SH-SY5Y (cell line): ENCODE data around the gene CRYL1.

Experiments used
- GATA2 ChIP-seq: IDR thresholded peaks from 2 replicates; pipeline ENCODE4 v1.6.1; 2011; ENCODE audit warnings: mild to moderate bottlenecking, low read depth, low read length
- GATA3 ChIP-seq: IDR thresholded peaks from 2 replicates; pipeline ENCODE4 v1.6.1; 2011; ENCODE audit warnings: low read depth, mild to moderate bottlenecking, low read length, moderate library complexity

The CRYL1 gene

DNA sequence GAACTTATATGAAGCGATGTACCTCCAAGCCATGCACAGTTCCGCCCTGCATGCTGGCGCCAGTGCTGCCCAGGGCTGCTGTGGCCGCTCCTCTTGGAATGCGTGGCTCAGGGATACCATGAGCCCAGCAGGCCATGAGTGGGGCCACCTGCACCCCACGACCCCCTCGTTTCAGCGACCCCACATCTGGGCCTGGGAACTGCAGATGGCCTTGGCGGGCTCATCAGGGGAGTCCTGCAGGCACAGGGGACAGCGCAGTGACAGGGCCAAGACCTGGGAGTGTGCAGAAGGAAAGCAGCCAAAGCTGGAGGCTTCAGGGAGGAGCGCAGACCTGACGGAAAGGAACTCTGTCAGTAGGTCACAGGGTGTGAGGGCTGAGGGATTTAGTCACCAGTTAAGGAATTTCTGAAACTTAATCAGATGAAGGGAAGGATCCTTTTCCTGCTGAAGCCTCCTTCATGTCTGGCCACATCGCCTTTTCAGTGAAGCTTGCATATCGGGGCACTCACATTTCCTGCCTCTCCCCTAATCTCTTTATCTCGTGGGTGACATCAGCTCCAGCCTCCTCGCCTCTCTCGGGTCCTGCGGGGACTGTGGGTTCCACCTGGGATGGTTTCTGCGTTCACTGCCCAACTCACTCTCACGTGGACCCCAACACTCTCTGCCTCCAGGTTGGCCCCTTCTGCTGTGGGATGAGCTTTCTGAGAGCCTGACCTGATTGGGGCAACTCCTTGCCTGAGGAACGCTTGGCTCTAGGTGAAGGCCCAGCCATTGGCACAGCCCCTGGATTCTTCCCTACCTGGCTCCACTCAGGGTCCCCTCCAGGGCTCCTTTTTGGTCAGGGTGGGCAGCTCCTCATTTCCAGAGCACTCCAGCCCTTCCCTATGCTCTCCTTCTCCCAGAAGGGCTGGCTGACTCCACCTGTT lies 123.5 kb downstream of the CRYL1 start:
- TF ChIP-seq GATA3 (no peak), GATA2 (no peak)

DNA sequence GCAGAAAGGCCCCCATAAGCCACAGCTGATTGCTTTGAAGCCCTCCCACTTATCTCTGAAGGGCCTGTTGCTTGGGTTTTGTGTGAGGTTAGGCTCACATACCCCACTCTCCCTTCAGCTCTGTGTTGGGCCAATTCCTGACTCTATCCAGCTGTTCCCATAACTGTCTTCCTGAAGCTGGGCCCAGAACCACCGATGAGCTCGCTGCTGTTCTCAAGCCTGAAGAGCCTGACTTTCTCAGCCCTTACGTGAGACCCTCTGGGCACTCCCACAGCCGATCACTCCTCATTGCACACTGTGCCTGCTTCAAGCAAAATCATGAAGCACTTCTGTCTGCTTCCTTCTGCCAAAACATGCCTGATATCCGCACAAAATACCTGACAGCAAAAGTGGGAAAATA lies 124.1 kb downstream of the CRYL1 start:
- TF ChIP-seq GATA3: no peak
- TF ChIP-seq GATA2: no peak

DNA sequence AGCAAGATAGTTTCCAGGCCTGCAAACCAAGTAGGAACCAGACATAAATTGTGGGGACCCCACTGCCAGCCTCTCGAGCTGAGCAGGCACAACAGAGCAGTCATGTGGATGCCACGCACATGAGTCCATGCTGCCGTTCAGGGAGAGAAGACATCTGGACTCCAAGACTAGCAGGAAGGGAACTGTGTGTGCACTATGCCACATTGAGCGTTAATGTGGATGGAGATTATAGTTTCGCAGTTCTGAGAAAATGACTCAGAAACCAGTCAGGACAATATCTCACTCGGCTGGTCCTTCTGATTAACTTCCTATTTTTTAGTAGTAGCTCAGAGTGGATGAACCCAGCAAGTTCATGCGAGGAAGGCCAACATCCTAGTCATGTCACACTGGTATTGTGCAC lies 124.9 kb downstream of the CRYL1 start:
- no peak for TF ChIP-seq GATA2
- no peak for TF ChIP-seq GATA3

DNA sequence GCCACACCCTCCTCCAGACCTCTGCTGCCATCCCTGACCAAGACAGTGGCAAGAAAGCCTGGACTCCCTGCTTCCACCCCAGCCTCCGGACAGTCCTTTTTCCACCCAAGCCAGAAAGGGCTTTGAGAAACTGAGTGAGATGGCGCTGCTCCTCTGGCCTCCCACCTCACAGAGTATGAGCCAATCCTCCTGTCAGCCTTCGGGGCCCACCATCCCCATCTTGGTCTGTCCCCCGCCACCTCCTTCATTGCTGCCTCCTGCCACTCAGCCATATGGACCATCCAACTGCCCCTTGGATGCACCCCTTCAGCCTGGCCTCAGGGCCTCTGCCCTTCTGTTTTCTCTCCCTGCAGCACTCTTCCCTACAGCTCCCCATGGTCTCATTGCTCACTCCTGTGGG lies 125.7 kb downstream of the CRYL1 start:
- TF ChIP-seq GATA2 (no peak), GATA3 (no peak)

DNA sequence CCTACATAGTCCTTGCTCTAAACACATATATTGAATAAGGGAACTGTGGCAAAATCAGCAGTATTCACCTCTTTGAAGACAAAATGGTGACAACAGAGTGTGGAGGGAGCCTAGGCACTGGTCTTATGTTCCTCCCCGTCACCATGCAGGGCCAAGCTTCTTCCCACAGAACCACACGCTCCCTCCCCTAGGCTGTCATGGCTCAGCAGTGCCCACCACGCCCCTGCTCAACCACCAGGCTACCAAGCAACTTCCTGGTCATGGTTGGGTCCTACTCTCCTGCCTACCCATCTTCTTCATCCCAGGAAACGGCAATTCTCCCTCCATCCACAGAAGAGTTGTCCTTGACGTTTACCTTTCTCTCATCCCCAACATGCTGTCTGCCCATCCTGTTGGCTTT lies 126.1 kb downstream of the CRYL1 start:
- no peak for TF ChIP-seq GATA3
- no peak for TF ChIP-seq GATA2

DNA sequence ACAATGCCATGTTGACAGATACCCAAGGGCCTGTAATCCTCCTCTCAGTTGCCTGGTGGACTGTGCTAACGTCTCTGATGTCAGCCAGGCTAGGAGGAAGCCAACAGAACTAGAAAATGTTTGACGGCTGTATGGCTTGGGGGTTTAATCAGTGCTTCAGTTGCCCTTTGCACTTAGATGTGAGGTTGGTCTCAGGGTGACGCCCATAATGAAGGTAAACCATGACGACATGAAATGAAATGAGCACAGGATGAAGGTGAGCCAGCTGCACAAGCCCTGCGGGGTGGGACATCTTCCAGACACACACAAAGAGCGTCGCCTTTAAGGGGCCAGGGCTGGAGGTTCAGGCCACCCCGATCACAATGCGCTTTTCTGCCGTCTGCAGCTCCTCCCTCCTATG lies 127.2 kb downstream of the CRYL1 start:
- TF ChIP-seq GATA2 (no peak), GATA3 (no peak)

DNA sequence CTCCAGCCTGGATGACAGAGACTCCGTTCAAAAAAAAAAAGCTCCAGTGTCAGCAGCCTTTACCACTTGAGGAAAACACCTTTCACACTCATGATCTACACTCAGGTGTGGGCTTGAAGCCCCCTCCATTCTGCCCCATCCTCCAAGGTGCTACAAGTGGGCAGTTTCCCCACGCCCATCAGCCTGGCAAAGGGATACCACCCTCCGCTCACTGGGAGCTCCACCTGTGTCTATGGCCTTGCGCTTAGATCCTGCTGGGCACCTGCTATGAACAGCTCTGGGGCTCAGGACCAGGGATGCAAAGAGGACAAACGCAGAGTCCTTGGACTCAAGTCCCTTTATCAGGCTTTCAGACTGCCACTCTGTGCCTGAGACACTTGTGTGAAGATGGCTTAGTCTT lies 127.8 kb downstream of the CRYL1 start:
- TF ChIP-seq GATA3: no peak
- no peak for TF ChIP-seq GATA2

DNA sequence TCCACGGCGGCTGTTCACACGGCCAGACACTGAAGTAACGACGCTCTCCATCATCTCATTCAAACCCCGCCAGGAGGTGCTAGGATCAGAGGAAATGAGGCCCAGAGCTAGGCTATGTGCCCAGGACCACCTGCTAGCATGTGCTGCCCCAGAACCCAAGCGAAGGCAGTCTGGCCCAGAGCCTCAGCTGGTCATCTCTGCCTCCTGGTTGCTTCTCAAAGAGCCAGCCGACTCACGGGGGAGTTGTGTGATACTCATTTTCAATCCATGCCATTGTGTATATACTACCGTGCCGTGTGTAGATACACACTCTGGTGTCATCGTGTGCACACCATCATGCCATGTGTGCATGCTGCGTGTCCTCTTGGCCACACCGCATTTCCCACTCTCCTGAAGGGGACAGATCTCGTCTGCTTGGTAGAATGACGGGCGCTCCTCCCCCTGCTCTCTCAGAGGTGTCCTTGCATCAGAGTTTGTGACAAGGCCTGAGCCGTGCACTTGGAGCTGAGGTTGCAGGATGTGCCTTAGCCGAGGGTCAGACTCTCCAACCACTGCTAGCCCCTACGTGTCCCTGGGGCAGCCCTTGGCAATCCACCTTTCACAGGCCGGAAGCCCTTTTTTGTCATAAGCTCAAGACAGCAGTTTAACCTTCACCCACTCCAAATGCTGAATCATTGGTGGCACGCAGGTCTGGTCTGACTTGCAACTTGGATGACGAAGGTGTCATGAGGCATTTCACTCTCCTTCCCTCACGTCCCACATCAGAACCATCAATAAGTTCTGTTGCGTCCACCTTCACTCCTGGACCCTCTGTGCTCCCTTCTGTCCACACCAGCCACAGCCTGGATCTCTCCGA lies 130.4 kb downstream of the CRYL1 start:
- TF ChIP-seq GATA2 (no peak), GATA3 (no peak)

DNA sequence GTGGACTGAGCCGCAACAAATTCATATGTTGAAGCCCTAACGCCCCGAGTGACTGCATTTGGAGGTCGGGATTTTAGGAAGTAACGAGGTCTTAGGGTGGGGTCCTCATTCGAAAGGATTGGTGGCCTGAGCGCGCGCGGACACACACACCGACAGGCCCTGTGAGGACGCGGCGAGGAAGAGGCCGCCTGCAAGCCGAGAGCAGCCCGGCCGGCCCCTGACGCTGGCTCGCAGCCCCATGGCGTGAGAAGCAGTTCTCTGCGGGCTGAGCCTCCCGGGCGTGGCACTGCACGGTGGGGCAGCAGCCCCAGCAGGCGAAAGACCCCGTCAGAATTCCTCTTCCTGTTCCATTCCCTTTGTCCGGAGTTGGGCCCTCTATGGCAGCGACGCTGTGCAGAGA lies 131.2 kb downstream of the CRYL1 start:
- TF ChIP-seq GATA2: no peak
- TF ChIP-seq GATA3: no peak

DNA sequence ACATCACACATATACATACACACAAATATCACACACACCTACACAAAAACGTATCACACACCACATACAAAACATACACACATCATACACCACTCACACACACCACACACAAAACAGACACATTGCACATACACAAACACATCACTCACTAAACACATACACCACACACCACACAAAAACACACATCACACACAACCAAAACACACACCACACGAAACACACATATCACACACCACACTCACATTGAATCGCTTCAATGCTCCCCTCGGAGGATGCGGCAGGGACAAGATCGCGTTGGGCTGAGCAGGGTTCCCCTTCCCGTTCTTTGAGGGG lies 131.5 kb downstream of the CRYL1 start:
- TF ChIP-seq GATA3 (no peak), GATA2 (no peak)

DNA sequence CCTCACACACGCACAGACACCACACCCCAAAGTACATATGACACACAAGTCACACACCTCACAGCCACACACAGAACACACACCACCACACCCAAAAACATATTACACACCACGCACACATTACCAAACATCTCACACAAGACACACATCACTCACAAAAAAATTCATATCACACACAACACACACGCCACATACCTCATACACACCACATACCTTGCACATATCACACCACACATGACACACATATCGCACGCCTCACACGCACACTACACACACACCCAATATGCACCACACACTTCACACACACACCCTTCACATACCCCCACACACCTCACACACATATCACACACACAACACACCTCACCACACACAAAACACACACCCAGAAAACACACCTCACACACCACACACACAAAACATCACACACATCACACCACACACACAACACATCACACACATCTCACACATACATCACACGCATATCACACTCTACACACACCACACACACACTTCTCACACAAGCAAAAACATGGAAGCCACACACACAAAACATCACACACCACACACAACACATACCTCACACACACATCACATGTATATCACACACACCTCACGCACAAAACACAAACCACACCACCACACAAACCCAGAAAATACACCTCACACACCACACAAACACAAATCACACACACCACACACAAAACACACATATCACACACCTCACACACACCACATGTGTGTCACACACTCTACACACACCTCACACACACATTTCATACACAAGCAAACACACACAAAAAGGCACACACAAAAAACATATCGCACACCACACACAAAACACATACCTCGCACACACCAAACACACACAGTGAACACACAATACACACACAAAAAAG lies 132.1 kb downstream of the CRYL1 start:
- TF ChIP-seq GATA2 (no peak), GATA3 (no peak)

DNA sequence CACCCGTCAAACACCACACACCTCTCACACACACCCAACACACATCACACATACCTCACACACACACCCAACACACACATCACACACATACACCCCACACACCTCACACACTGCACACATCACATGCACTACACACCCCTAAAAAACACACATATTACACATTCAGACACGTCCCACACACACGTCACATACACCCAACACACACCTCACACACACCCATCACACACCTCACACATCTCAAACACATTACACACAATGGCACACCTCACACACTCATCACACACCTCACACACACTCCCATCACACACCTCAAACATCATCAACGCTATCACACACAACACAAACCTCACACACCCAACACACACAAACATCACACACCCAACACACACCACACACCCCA lies 133.1 kb downstream of the CRYL1 start:
- TF ChIP-seq GATA3: no peak
- no peak for TF ChIP-seq GATA2

DNA sequence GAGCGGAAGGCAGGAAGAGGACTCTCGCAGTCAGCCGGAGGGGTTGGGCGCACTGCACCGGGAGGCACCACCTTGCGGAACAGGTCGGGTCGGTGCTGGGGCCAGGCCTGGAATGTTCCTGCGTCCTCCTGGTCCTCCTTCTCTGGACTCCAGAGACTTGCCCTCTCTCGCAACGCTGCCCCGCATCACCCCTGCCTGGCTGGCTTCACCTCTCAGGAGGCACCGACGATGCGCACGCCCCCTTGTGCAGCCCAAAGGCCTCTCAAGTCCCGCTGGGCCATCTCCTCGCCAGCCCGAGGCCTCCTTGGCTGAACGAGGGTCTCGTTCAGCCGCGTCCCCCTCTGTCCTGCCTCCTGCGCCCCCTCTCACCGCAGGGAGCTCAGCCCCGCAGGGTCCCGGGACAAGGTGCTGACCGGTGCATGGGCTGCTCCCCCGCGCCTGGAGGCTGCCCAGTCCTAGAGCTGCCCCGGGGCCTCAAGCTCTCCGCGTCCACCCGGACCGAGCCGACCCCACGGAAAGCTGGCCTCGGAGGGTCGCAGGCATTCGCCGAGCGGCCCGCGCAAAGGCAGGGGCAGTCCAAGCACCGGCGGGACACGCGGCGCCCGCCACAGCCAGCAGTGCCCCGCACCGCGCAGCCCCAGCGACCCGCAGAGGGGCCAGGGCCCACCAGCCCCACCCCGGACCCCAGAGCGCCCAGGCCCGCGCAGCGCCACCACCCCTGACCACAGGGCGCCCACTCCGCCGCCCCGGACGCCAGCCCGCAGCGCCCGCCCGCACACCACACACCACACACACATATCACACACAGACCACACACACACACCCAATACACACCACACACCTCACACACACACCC lies 133.8 kb downstream of the CRYL1 start:
- TF ChIP-seq GATA2: no peak
- TF ChIP-seq GATA3: no peak
